ENCODE results near the gene PNPO.
A peak's percentile ranks its signal among the peaks of the same experiment; 100 is the strongest.

The PNPO gene

GRCh38 chr17:47941246-47942095 is at the start of gene PNPO:
TSS of gene PNPO (plus strand) at chr17:47941571. CDS start at chr17:47941676, 105 bp downstream.
- DNase-seq, result peak; percentile 92

GRCh38 chr17:47894498-47895346 is 46.6 kb upstream of the PNPO start:
- DNase-seq, result no peak

GRCh38 chr17:47895347-47895855 is 46.0 kb upstream of the PNPO start:
- DNase-seq, result no peak

- peak; percentile 97 for DNase-seq
Measured at GRCh38 chr17:47895856-47896671, 45.3 kb upstream of the PNPO start, which contains the start of gene SP2. TSS of gene SP2 (plus strand) at chr17:47896236. CDS start at chr17:47896287, 51 bp downstream.

- no peak for DNase-seq
Measured at GRCh38 chr17:47896672-47897490, 44.5 kb upstream of the PNPO start.

GRCh38 chr17:47897561-47897960 is 43.8 kb upstream of the PNPO start:
- no peak for DNase-seq

GRCh38 chr17:47898241-47898640 is 43.1 kb upstream of the PNPO start:
- DNase-seq, result no peak

- no peak for DNase-seq
Measured at GRCh38 chr17:47899643-47900042, 41.7 kb upstream of the PNPO start.

GRCh38 chr17:47901423-47901822 is 39.9 kb upstream of the PNPO start:
- DNase-seq, result no peak

- no peak for DNase-seq
Measured at GRCh38 chr17:47902039-47902744, 39.2 kb upstream of the PNPO start.

- DNase-seq, result no peak
Measured at GRCh38 chr17:47905221-47905733, 36.1 kb upstream of the PNPO start.

- DNase-seq, result no peak
Measured at GRCh38 chr17:47906443-47906842, 34.9 kb upstream of the PNPO start.

- no peak for DNase-seq
Measured at GRCh38 chr17:47907932-47908562, 33.3 kb upstream of the PNPO start.

GRCh38 chr17:47913050-47913449 is 28.3 kb upstream of the PNPO start:
- no peak for DNase-seq

GRCh38 chr17:47914306-47914948 is 26.9 kb upstream of the PNPO start:
- no peak for DNase-seq

- DNase-seq, result no peak
Measured at GRCh38 chr17:47915776-47916398, 25.5 kb upstream of the PNPO start.

- DNase-seq, result no peak
Measured at GRCh38 chr17:47916489-47917208, 24.7 kb upstream of the PNPO start.

- DNase-seq, result no peak
Measured at GRCh38 chr17:47917581-47917980, 23.8 kb upstream of the PNPO start.

GRCh38 chr17:47918006-47918405 is 23.4 kb upstream of the PNPO start:
- DNase-seq, result no peak

Measured in stimulated activated CD4-positive, alpha-beta T cell treated with anti-CD3 and anti-CD28 coated beads, Interleukin-4, amount 100 ng/mL, for 1 hour (primary cell).